Adrenal gland (tissue), 5 donors: ENCODE measurements around the gene HYAL4.

Source experiments
- CTCF ChIP-seq, 6 experiments: fragments of 450-650 bp in 4 of 6; fragments of 200-600 bp in 2 of 6; sonication (generic) in 1 of 6; IDR thresholded peaks; 1 replicate in 5 of 6; 2 replicates in 1 of 6; pipeline versions ENCODE4 v1.5.1 to v1.8.0; 2016 to 2021; ENCODE audit warnings: antibody characterized with exemption in 6 of 6, mild to moderate bottlenecking in 2 of 6, moderate library complexity in 1 of 6
- POLR2A ChIP-seq, 2 donors: fragments of 450-650 bp; IDR thresholded peaks; one replicate each; pipeline ENCODE4 v1.6.1; 2017; ENCODE audit warnings: antibody characterized with exemption in 2 of 2, mild to moderate bottlenecking in 2 of 2, moderate library complexity in 1 of 2
- donor health status: DM: no; HTN: no; CAD: no.

- TF ChIP-seq CTCF (IDR thresholded peaks at IDR 0.05) (no peak), POLR2A (IDR thresholded peaks at IDR 0.05) (no peak)
These were observed 27.9 kb downstream of the HYAL4 start for GRCh38 chr7:123872908-123873307.
